Measurements from ENCODE around the gene MOXD1.

MOXD1 gene

DNA sequence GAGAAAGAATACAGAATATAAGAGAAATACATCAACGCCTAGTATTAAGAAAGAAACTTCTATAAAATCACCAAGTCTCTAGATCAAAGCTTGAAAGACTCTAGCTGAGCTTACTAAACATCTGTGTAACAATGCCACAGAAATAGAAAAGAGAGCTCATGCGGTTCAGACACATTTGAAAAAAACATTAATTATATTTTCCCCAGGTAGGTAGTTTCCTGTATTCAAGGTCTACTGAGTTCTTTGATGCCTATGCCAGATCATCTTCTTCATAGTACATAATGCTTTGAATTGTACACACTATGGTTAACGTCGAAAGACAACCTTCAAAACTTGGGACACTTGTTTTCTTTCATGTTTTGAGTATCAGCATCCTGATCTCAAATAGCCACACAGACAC, 11.3 kb downstream of the MOXD1 start:
- no peak for DNase-seq (ENCODE audit: low read depth)
- no peak overlapping the region for H3K4me3 ChIP-seq (ENCODE audit: low read length)
- no peak for TF ChIP-seq CTCF (conservative IDR thresholded peaks at IDR 0.05; ENCODE audit: low read length)

DNA sequence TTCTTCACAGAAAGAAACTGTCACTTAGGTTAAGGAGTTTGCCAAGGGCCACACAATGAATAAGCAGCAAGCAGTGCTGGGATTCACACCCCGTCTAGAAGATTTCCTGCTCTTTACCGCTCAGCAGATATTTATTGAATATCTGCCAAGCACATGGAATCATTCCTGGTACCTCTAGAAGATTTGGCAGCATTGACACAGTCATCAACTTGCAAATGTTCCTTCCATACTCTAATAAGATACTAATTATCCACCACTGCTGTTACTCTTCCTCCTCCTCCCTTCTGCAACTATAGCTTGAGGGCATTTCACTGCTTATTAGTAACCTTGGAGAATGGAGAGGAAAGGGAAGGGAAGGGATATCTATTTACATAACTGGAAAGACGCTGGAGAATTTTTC, 13.0 kb downstream of the MOXD1 start:
- DNase-seq (ENCODE audit: low read depth) = no peak

DNA sequence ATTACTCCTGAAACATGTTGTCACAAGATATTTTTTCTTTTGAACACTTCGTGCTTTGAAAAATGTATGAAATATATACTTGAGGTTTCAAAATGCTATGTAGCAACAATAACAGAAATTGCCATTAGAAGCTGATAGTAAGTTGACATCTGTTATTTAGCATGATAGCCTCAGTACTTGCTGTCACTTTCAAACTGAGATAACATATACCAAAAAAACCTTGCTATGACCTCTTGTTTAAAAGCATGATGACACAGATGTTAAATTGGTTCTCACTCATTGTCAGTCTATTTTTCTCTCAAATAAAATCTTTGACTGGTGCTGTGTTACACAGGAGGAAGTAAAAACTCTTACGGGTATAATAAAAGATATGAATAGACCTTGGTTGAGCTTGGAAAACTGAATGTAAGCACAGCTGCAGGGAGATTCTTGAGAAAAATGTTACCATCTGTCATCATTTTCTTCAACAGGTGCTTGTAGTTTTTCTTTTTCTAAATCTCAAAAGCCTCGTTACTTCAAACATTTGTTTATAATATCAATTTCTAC, 18.6 kb downstream of the MOXD1 start:
- no peak overlapping the region for H3K4me3 ChIP-seq (ENCODE audit: low read length)
- no peak for TF ChIP-seq CTCF (conservative IDR thresholded peaks at IDR 0.05; ENCODE audit: low read length)
- DNase-seq (ENCODE audit: low read depth) = no peak

More for the DNA sequence above, 13.0 kb downstream of the MOXD1 start:
- no peak overlapping the region for H3K4me3 ChIP-seq (ENCODE audit: low read length)
- no peak for TF ChIP-seq CTCF (conservative IDR thresholded peaks at IDR 0.05; ENCODE audit: low read length)

- H3K4me3 ChIP-seq (ENCODE audit: low read length) = no peak overlapping the region
- no peak for DNase-seq (ENCODE audit: low read depth)
- no peak for TF ChIP-seq CTCF (conservative IDR thresholded peaks at IDR 0.05; ENCODE audit: low read length)
Measured at GRCh38 chr6:132381381-132381780, 19.9 kb downstream of the MOXD1 start.

- no peak for TF ChIP-seq CTCF (conservative IDR thresholded peaks at IDR 0.05; ENCODE audit: low read length)
- H3K4me3 ChIP-seq (ENCODE audit: low read length) = no peak overlapping the region
- no peak for DNase-seq (ENCODE audit: low read depth)
Measured at GRCh38 chr6:132380358-132381029, 20.8 kb downstream of the MOXD1 start.

DNA sequence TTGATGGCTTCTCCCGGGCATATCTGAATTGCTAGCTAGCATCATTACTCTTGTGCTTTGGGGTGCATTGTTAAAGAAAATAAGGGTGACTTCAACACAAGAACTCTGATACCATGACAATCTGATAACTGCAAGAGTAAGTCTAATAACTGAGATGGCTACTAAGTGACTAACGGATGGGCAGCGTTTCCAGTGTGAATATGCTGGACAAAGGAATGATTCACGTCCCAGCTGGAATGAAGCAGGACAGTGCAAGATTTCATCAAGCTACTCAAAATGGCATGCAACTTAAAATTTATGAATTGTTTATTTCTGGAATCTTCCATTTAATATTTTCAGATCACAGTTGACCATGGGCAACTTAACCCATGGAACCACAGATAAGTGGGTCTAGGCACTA, 31.7 kb downstream of the MOXD1 start:
- peak; percentile 83 for DNase-seq (ENCODE audit: low read depth)
- peak overlapping the region; percentile 34 for H3K4me3 ChIP-seq (ENCODE audit: low read length)
- TF ChIP-seq CTCF (conservative IDR thresholded peaks at IDR 0.05; ENCODE audit: low read length) = no peak

DNA sequence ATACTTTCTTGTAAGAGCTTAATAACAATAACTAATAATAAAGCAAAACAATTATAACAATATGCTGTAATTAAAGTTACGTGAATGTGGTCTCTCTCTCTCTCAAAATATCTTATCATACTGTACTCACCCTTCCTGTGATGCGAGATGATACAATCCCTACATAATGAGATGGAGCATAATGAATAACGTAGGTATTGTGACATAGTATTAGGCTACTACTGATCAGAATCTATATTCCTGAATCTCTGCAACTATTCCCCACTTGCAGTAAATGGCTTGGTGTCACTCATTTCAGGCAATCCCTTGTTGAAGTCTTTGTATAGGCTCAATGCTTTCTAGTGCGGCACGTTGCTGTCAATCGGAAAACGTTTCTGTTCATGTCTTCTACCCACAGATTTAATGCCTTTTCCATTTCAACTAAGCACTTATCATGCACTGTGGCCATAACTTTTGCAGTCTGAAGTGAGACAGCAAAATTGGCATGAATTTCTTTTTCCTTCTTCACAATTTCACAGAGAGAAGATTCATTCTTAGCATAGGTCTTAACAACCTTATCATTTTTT, 32.3 kb downstream of the MOXD1 start:
- DNase-seq (ENCODE audit: low read depth) = no peak
- TF ChIP-seq CTCF (conservative IDR thresholded peaks at IDR 0.05; ENCODE audit: low read length) = no peak
- H3K4me3 ChIP-seq (ENCODE audit: low read length) = no peak overlapping the region
